ENCODE results near the gene CBFA2T3. TPM values are rescaled to one million over a fixed set of nuclear protein-coding genes. Genes with fewer than 3 reads are reported as not detected.

Gene CBFA2T3
- polyA plus RNA-seq, 1 donor: 23.2 TPM

GRCh38 chr16:88976366-88977017 is 515 bp downstream of the CBFA2T3 start:
- DNase-seq: no peak

GRCh38 chr16:88975511-88976061 is 1.4 kb downstream of the CBFA2T3 start:
- DNase-seq: no peak

- DNase-seq: no peak
Measured at GRCh38 chr16:88974916-88975215, 2.1 kb downstream of the CBFA2T3 start.

- no peak for DNase-seq
Measured at GRCh38 chr16:88974080-88974915, 2.7 kb downstream of the CBFA2T3 start.

- DNase-seq: no peak
Measured at GRCh38 chr16:88973415-88974050, 3.5 kb downstream of the CBFA2T3 start.

- DNase-seq: no peak
Measured at GRCh38 chr16:88973007-88973410, 4.0 kb downstream of the CBFA2T3 start.

GRCh38 chr16:88972349-88972748 is 4.7 kb downstream of the CBFA2T3 start:
- no peak for DNase-seq

GRCh38 chr16:88971371-88972097 is 5.5 kb downstream of the CBFA2T3 start:
- DNase-seq: no peak

GRCh38 chr16:88970539-88971065 is 6.4 kb downstream of the CBFA2T3 start:
- no peak for DNase-seq

GRCh38 chr16:88970050-88970449 is 7.0 kb downstream of the CBFA2T3 start:
- DNase-seq: no peak

GRCh38 chr16:88969361-88969831 is 7.6 kb downstream of the CBFA2T3 start:
- no peak for DNase-seq

- no peak for DNase-seq
Measured at GRCh38 chr16:88968589-88969280, 8.3 kb downstream of the CBFA2T3 start.

GRCh38 chr16:88967830-88968588 is 9.0 kb downstream of the CBFA2T3 start:
- DNase-seq: no peak

GRCh38 chr16:88966986-88967829 is 9.8 kb downstream of the CBFA2T3 start:
- DNase-seq: no peak

- DNase-seq: no peak
Measured at GRCh38 chr16:88965826-88966480, 11.1 kb downstream of the CBFA2T3 start.

- DNase-seq: no peak
Measured at GRCh38 chr16:88965411-88965810, 11.6 kb downstream of the CBFA2T3 start.

- no peak for DNase-seq
Measured at GRCh38 chr16:88964636-88965035, 12.4 kb downstream of the CBFA2T3 start.

GRCh38 chr16:88963583-88963982 is 13.4 kb downstream of the CBFA2T3 start:
- no peak for DNase-seq

GRCh38 chr16:88962478-88963152 is 14.4 kb downstream of the CBFA2T3 start:
- DNase-seq: no peak
